SK-N-SH treated with all-trans-retinoic acid at 6 μM for 48 hours (cell line): ENCODE measurements around the gene PPM1H.

Experiments
- ATAC-seq: fragments of 200-7000 bp; cut with Tn5 transposase; 3 replicates; pipeline ENCODE4 v1.9.1; 2020; ENCODE audit warnings: mild to moderate bottlenecking, moderate library complexity
- ARNTL ChIP-seq: fragments of 450-650 bp; formaldehyde crosslinking; IDR thresholded peaks from 2 replicates; pipeline ENCODE4 v1.5.0; 2020; ENCODE audit warnings: low read depth, mild to moderate bottlenecking, moderate library complexity, borderline replicate concordance
- BACH2 ChIP-seq: fragments of 250-450 bp; sonication (Bioruptor Pico); IDR thresholded peaks from 2 replicates; pipeline ENCODE4 v1.9.0; 2021; ENCODE audit warnings: mild to moderate bottlenecking, borderline replicate concordance
- CREB5 ChIP-seq: fragments of 250-450 bp; sonication (Bioruptor Pico); IDR thresholded peaks from 2 replicates; pipeline ENCODE4 v1.5.1; 2020; ENCODE audit warnings: low read depth, mild to moderate bottlenecking, moderate library complexity
- CSRNP3 ChIP-seq: fragments of 250-450 bp; sonication (Bioruptor Pico); IDR thresholded peaks from 2 replicates; pipeline ENCODE4 v1.5.1; 2021; ENCODE audit warnings: mild to moderate bottlenecking, moderate library complexity
- GLIS3 ChIP-seq: fragments of 250-450 bp; sonication (Bioruptor Pico); IDR thresholded peaks from 2 replicates; pipeline ENCODE4 v1.5.0; 2020; ENCODE audit warnings: mild to moderate bottlenecking, moderate library complexity
- ISL1 ChIP-seq: fragments of 250-450 bp; sonication (Bioruptor Pico); IDR thresholded peaks from 2 replicates; pipeline ENCODE4 v2.1.2; 2022; ENCODE audit warnings: mild to moderate bottlenecking, moderate library complexity
- OSR1 ChIP-seq: fragments of 250-450 bp; sonication (Bioruptor Pico); IDR thresholded peaks from 2 replicates; pipeline ENCODE4 v1.8.0; 2022; ENCODE audit warnings: moderate library complexity, mild to moderate bottlenecking, inconsistent platforms
- POU6F1 ChIP-seq: fragments of 250-450 bp; sonication (Bioruptor Pico); IDR thresholded peaks from 2 replicates; pipeline ENCODE4 v1.8.0; 2021; ENCODE audit warnings: low read depth, mild to moderate bottlenecking, moderate library complexity, borderline replicate concordance
- PPARA ChIP-seq: fragments of 250-450 bp; sonication (Bioruptor Pico); IDR thresholded peaks from 2 replicates; pipeline ENCODE4 v1.5.0; 2020; ENCODE audit warnings: mild to moderate bottlenecking, borderline replicate concordance
- RARB ChIP-seq: fragments of 250-450 bp; sonication (Bioruptor Pico); IDR thresholded peaks from 2 replicates; pipeline ENCODE4 v1.8.0; 2021; ENCODE audit warnings: mild to moderate bottlenecking, moderate library complexity
- SNAI2 ChIP-seq: fragments of 250-450 bp; sonication (Bioruptor Pico); IDR thresholded peaks from 2 replicates; pipeline ENCODE4 v1.5.0; 2020; ENCODE audit warnings: mild to moderate bottlenecking, moderate library complexity
- TCF4 ChIP-seq: fragments of 250-450 bp; sonication (Bioruptor Pico); IDR thresholded peaks from 2 replicates; pipeline ENCODE4 v1.8.0; 2021; ENCODE audit warnings: mild to moderate bottlenecking, moderate library complexity, borderline replicate concordance
- TOX ChIP-seq: fragments of 250-450 bp; sonication (Bioruptor Pico); IDR thresholded peaks from 2 replicates; pipeline ENCODE4 v1.8.0; 2021; ENCODE audit warnings: mild to moderate bottlenecking, moderate library complexity, borderline replicate concordance
- TSHZ2 ChIP-seq: fragments of 250-450 bp; sonication (Bioruptor Pico); IDR thresholded peaks from 2 replicates; pipeline ENCODE4 v1.5.0; 2020; ENCODE audit warnings: mild to moderate bottlenecking, moderate library complexity
- ZFP3 ChIP-seq: fragments of 250-450 bp; sonication (Bioruptor Pico); IDR thresholded peaks from 2 replicates; pipeline ENCODE4 v1.5.0; 2020; ENCODE audit warnings: mild to moderate bottlenecking, moderate library complexity
- ZFP30 ChIP-seq: fragments of 450-650 bp; formaldehyde crosslinking; IDR thresholded peaks from 2 replicates; pipeline ENCODE4 v1.5.0; 2022; ENCODE audit warnings: mild to moderate bottlenecking, moderate library complexity
- ZNF565 ChIP-seq: fragments of 450-650 bp; formaldehyde crosslinking; conservative IDR thresholded peaks from 2 replicates; pipeline ENCODE4 v1.5.0; 2020; ENCODE audit warnings: low read depth, mild to moderate bottlenecking, moderate library complexity
- ZNF70 ChIP-seq: fragments of 450-650 bp; formaldehyde crosslinking; IDR thresholded peaks from 2 replicates; pipeline ENCODE4 v1.5.0; 2020; ENCODE audit warnings: mild to moderate bottlenecking, moderate library complexity
- ZNF8 ChIP-seq: fragments of 450-650 bp; formaldehyde crosslinking; IDR thresholded peaks from 2 replicates; pipeline ENCODE4 v1.5.0; 2020; ENCODE audit warnings: mild to moderate bottlenecking, moderate library complexity

The PPM1H gene

GRCh38 chr12:62705846-62706245 is 229.1 kb downstream of the PPM1H start:
- TF ChIP-seq TCF4 (CRISPR knock-in tag) (no peak), CSRNP3 (CRISPR knock-in tag) (no peak), ZNF70 (CRISPR knock-in tag) (no peak), BACH2 (CRISPR knock-in tag) (no peak), POU6F1 (CRISPR knock-in tag) (no peak), CREB5 (CRISPR knock-in tag) (no peak), TOX (CRISPR knock-in tag) (no peak), TSHZ2 (CRISPR knock-in tag) (no peak), ZFP30 (CRISPR knock-in tag) (no peak), SNAI2 (no peak), ZNF8 (CRISPR knock-in tag) (no peak), GLIS3 (CRISPR knock-in tag) (no peak)
- ATAC-seq, result no peak

GRCh38 chr12:62703011-62703380 is 232.0 kb downstream of the PPM1H start:
- ATAC-seq, result peak; percentile 70

More at GRCh38 chr12:62703011-62703380, 232.0 kb downstream of the PPM1H start:
- no peak for TF ChIP-seq ISL1 (CRISPR knock-in tag)
- no peak for TF ChIP-seq TOX (CRISPR knock-in tag)
- no peak for TF ChIP-seq SNAI2
- no peak for TF ChIP-seq ZNF70 (CRISPR knock-in tag)
- TF ChIP-seq ZFP3 (CRISPR knock-in tag), result no peak
- TF ChIP-seq TSHZ2 (CRISPR knock-in tag), result no peak
- TF ChIP-seq POU6F1 (CRISPR knock-in tag), result no peak
- TF ChIP-seq ZFP30 (CRISPR knock-in tag), result no peak
- TF ChIP-seq GLIS3 (CRISPR knock-in tag), result no peak
- no peak for TF ChIP-seq ARNTL
- TF ChIP-seq ZNF565 (CRISPR knock-in tag), result no peak
- no peak for TF ChIP-seq PPARA (CRISPR knock-in tag)
- TF ChIP-seq RARB (CRISPR knock-in tag), result no peak
- TF ChIP-seq OSR1 (CRISPR knock-in tag), result no peak
- no peak for TF ChIP-seq BACH2 (CRISPR knock-in tag)
